GM19455 (cell line): ENCODE results near the gene COL25A1.

Experiments
- ATAC-seq: cut with Tn5 transposase; IDR thresholded peaks from one replicate; pipeline ENCODE4 v1.9.1; 2021; ENCODE audit not compliant: unreplicated experiment

COL25A1 gene

DNA sequence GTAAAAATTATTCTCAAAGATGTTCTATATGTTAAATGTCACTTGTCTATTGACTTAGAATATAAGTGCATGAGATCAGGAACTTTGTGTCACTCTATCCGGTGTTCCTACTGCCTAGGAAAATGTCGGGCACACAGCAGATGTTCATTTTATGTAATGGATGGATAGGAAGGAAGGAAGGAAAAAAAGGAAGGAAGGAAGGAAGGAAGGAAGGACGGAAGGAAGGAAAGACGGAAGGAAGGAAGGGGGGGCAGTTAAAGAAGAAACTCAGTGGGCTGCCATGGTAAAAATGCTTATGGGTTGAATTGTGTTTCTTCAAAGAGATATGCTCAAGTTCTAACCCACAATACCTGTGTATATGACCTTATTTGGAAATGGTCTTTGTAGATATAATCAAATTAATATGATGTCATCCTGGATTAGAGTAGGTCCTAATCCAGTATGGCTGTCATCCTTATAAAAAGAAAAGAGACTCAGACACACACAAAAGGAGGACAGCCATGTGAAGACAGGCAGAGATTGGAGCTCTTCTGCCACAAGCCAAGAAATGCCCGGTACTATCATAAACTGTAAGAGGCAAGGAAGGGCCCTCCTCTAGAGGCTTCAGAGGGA, 86.3 kb downstream of the COL25A1 start:
- no peak for ATAC-seq

DNA sequence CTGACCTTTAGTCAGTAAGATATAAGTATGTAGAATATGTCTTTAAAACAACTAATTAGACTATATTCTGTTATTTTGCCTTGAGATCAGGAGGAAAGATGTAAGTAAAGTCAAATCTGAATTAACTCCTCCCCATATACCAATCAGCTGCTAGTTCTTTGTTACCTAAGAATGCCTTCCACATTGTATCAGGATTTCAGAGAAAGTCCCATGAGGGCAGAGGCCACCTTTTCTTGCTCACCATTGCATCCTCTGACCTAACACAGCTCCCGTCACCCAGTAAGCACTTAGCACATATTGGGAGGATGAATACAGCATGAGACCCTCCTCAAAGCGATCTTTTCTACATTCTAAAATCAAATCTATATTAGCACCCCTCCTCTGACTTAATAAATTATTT, 87.0 kb downstream of the COL25A1 start:
- no peak for ATAC-seq

DNA sequence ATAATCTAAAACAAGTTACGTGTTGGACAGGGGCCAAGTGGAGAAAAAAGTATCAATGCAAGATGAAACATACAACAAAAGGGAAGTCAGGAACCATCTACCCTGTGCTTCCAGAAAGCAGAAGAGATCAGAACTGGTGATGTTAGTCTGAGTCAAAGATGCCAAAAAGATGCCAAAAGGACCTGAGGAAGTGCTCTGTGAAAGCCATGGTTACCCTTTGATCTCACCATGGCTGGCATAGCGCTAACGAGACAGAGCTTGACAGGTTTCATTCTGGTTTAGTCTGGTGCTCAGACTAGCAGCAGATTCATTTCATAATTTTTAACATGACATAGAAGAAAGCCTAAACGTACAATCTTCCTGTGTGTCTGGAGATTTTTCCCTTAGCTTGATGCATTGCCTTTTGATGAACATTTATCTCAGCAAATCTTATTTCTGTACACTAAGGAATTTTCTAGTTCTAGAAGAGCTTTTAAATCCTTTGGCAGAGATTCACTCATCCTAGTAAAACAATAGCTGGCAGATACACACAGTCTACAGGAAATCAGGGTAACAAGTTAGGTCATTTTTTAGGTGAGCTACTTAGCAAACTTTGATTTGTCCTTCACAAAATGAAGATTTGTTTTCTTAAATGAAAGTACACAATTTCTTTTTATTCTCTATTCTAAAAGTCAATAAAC, 87.7 kb downstream of the COL25A1 start:
- ATAC-seq: no peak

DNA sequence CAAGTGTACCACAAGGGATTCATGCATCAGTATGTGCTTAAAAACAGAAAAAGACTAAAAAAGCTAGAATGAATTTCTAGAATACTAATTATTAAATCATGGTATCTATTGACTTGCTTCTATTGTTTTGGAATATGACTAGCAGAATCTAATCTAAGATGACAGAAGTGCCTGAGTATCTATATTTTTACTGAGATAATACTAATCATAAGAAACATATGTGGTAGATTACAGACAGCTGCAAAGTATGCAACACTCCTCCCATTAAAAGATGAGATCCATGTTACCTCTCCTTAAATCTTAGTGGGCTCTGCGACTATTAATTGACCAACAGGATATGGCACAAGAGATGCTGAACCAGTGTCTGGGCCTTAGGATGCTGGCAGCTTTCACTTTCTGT, 89.4 kb downstream of the COL25A1 start:
- no peak for ATAC-seq

DNA sequence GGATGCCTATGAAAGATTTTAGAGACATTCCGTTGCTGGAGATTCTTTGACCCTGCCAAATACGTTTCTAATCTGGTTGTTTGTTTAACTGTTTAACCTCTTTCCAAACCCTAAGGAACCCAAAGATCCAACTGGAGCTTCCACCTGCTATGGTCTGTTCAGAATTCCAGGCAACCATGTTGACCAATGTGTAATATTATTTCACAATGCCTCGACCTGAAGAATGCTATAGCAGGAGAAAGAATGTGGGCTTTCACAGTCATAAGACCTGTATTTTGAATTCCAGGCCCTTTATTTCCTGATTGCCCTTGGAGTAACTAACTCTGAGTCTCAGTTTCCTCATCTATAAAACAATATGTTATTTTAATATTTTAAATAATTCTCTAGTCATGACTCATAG, 90.8 kb downstream of the COL25A1 start:
- no peak for ATAC-seq

DNA sequence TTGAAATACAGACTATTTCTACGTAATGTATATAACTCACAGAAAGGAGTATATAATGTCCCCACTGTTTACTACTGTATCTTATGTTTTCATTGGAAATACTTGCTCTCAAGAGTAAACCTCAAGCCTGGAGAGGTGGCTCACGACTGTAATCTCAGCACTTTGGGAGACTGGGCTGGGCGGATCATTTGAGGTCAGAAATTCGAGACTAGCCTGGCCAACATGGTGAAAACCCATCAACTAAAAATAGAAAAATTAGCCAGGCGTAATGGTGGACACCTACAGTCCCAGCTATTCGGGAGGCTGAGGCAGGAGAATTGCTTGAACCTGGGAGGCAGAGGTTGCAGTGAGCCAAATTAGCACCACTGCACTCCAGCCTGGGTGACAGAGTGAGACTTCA, 92.8 kb downstream of the COL25A1 start:
- ATAC-seq: no peak

DNA sequence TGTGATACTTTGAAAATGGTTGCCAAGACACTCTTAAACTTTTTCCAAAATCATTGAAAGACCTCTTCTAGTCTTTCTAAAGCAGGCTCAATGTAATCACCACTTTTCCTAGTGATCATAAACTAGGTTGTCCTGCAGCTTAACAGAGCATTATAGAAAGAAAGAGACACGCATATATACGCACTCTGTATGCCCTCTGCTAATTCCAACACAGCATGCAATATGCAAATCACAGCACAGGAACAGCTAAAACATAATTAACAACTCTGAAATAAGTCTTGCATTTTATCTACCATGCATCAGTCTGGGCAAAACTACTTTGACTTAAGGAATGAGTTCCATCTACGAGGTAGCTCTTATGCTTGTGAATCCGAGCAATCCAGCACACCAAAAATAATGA, 94.6 kb downstream of the COL25A1 start:
- ATAC-seq: no peak

DNA sequence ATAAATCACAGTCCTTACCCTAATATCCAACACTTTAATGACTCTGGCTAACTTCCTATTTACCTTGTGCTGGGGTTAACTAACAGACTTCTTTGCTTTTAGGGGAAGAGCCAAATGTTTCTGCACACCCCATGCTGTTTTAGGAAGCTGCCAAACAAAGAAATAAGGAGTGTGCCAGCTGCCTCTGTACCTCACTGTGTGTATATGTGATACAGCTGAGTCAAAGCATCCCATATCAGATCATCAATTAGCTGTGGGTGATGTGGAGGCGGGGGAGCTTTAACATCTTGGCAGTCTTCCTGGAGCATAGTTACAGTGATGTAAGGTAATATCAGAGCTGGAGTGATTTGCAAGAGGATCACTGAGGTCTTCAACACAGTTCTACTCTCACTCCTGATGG, 95.4 kb downstream of the COL25A1 start:
- ATAC-seq: no peak

DNA sequence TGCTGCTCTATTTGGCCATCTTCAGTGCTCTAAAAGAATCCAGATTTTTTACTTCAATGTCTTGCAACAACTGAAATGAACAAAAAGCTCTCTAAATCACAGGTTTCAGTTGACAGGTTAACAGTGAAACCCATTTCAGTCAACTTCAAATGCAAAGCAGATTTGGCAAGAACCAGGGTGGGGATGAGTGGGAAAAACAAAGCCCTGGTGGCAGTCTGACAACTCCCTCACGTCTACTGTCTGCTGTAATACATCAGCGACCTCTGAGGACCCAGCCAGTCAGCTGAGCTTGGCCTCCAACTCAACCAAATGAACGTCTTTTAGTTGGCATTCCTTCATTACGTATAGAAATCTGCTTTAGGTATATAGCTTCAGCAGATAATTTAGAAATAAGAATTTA, 95.8 kb downstream of the COL25A1 start:
- no peak for ATAC-seq

DNA sequence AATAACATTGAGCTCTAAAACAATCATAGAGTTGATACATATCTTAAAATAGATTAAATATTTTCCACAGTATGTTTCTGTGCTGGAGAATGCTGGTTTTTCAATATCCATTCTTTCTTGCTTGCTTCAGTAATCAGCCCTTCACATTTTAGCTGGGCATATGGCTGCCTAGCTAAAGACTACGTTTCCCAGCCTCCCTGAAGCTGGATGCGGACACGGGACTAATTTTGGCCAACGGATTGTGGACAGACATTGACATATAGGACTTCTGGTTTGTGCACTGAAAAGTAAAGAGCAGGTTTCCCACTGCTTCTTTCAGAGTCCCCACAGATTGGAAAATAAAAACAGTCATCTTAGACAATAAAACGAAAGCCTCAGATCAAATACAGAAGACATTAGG, 97.3 kb downstream of the COL25A1 start:
- no peak for ATAC-seq

DNA sequence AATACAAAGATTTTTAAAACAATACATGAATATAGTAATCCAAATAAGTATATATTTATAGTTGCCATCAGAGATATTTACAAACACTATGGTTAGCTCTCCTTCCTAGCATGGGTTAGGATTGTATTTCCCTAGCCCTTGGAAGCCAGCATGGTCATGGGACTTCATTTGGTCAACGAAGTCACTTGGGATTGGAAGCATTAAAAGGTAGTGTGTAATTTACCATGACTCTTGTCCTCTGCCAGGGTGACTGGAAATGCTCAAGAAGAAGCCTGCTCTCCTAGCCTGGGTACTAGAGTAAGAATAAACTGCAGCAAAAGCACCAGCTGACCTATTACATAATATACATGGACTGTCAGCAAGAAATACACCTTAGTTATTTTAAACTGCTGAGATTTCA, 102.9 kb downstream of the COL25A1 start:
- ATAC-seq: no peak

DNA sequence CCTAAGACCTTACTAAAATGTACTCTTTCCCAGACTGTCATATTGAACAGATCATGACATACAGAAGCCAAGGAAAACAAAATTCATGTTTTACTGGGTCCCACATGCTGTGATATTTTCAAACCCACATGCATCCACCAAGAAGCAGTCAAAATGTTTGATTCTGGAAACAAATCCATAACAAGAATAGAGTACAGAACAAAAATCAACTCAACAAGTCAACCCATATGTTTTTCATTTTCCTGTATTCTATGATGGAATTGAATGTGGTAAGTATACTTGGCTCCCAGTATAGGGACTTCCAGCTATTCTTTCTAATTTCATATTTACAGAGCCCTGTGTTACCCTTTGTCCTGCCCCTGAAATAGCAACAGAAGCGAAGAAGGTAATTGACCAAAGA, 106.8 kb downstream of the COL25A1 start:
- no peak for ATAC-seq

DNA sequence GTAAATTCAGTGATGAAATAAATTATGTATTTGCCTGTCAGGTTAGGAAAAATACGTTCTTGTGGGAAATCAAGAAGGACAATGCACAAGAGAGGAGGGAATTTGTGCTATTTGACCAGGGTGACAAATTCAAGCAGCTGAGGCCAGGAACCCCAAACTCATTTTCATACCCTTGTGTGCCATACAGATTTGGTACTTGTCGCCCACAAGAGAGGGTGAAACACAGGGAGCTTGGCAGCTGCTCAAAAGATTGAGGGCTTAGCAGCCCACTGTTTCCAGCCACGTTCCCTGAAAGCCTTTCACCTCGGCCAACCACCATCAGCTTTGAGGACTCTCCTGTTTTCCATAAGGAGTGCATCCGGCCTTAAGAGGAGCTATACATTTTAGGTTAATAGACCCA, 111.2 kb downstream of the COL25A1 start:
- ATAC-seq: no peak

DNA sequence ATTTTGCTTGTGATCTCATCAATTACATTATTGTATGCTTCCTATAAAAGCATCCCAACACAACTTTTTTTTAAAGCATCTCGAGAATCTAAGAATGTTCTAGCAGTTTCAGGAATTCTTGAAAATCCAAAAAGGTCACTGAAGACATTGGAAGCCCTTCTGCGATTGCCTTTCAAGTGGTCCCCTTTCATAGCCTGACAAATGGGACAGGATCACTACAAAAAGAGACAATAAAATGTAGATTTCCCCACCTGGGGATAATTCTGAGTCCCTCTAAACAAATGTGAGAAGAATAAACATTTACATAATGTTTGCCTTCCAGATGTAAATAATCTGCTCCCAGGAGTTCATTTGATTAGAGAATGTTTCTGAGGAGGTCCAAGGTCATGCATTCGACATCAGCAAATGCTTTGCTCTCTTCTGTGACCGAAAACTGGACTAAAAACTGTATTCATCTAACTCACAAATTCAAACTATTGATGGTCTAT, 116.0 kb downstream of the COL25A1 start:
- no peak for ATAC-seq

DNA sequence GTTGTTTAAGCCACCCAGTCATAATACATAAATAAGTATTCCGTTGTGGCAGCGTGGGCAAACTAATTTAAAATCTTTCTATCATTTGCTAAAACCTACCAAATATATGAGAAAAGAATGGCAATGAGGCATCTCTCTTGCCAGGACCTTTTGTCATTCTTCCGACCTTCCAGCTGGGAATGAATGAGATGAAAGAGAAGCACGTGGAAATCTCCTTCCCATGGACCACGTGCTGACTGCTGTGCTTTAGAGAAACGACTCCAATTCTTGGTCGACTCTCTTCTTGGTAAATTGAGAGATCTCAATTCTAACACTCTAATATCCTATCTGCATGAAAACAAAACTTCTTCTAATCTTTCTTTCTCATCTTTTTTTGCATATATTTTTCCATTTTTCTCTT, 116.5 kb downstream of the COL25A1 start:
- ATAC-seq: no peak

DNA sequence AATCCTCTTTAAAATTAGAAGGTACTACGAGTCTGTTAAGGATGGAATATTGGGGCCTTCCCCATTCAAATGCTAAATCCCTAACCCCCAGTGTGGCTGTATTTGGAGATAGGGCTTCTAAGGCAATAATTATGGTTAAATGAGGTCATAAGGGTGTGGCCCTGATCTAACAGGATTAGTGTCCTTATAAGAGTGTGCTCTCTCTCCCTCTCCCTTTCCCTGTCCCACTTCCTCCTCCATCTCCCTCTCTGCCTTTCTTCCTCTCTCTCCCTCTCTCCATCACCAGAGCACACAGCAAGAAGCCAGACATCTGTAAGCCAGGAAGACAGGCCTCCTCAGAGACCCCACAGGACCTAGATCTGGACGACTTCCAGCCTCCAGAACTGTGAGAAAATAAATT, 116.9 kb downstream of the COL25A1 start:
- ATAC-seq: no peak

DNA sequence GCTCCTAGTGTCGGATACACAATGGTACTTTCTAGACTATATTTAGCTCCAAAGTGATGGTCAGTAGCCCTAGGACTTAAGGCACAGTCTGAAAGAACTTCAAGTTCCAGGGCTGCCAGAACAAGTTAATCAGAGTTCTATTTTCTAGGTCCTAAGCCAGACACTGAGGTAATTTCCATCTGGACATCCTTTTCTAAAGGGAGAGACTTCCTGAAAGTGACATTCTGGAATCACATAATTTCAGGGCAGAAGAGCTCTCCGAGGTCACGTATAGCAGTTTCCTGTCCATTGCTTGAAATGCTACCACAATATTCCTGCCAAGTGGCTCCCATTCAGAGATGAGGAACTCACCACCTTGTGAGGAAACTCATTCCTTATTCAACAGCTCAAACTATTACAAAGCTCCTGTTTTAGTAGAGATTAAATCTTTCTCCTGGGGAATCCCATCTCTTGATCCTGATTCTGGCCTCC, 117.9 kb downstream of the COL25A1 start:
- no peak for ATAC-seq

DNA sequence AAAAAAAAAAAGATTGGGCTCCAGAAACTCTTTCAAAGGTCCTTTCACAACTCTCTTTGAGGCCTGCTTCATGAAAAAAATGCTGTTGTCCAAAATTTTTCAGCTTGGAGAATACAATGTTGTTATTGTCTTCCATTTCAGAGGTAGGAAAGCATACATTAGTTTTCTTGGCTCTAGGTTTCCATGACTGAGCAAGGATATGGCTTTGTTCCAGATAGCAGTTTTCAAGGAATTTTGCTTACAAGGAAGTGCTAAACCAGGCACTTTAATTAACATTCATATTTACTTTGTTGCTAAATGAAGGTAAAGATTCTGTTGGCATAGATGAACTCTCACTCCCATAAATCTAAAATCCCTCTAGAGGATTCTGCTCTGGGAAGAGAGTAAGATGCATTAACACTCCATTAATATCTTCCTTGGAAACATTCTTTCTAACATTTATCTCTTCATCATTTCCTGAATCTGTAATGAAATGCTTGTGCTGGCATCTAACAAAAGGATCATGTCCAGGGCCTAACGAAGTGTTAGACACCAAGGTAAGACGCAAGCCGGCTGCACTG, 118.4 kb downstream of the COL25A1 start:
- no peak for ATAC-seq

DNA sequence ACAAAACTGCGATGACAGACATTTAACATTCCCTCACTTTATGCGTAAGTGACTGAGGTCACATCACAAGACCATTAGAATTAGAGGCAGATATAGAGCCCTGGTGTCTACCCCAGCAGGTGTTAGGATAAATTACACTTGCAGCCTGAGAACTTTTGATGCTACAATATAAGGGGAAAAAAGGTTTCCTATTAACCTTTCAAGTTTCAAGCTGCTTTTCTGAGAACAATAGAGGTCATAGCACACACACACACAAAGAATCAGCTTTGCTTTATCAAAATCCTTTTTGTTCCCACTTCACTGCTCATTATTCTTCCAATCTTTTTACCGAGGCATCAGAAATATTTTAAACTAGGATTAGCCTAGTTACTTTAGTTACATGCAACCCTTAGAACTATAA, 119.8 kb downstream of the COL25A1 start:
- no peak for ATAC-seq

DNA sequence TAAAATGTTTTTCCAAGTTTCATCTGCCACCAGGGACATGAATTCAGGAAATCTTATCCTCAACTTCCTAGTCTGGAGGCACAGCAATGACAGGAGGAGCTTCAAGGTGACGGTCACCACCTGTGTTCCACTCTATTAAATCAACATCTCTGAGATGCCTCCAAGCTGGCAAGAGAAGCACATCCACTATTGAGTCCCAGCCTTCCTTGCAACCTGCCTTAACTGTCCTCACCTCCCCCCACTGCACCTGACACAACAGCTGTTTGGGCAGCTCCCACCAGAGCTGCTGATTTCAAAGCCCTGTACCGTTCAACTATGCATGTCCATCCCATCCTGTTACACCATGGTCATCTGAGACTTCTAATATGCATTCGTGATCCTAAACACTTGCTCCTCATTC, 123.4 kb downstream of the COL25A1 start:
- no peak for ATAC-seq

DNA sequence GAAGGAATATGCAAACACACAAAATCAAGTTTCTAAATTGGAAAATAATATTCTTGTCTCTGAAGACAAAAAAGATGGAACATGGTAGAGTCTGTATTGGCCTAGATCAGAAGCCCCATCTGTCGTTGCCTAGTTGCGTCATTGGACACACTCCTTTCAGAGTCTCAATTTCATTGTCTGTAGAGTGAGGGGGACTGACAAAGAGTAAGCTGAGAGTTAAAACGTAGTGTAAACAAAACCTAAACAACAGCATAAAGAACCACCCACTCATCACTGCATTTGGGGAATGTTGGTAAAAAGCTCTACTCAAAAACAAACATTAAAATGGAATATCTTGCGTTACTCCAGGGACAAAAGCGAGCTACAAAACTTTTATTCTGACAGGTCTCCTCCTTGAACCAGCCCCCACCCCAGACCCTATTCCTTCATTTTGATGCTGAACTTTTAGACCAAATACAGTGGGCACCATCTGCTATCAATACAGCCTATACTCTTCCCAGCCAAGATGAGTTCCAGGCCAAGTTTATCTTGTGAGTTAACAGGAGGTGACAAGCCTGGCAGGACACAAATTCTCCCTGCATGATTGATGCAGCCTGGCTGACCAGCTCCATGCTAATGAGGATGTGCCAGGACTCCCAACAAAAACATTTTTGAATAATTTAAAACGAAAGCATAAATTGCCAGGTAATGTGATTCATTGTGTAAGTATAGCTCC, 125.2 kb downstream of the COL25A1 start:
- ATAC-seq: no peak
